ENCODE measurements around the gene CORO7.

CORO7 gene

GRCh38 chr16:4384509-4384942, 31.9 kb downstream of the CORO7 start:
- no peak for DNase-seq (ENCODE audit: low spot score)

GRCh38 chr16:4383591-4384444, 32.6 kb downstream of the CORO7 start:
- no peak for DNase-seq (ENCODE audit: low spot score)

DNA sequence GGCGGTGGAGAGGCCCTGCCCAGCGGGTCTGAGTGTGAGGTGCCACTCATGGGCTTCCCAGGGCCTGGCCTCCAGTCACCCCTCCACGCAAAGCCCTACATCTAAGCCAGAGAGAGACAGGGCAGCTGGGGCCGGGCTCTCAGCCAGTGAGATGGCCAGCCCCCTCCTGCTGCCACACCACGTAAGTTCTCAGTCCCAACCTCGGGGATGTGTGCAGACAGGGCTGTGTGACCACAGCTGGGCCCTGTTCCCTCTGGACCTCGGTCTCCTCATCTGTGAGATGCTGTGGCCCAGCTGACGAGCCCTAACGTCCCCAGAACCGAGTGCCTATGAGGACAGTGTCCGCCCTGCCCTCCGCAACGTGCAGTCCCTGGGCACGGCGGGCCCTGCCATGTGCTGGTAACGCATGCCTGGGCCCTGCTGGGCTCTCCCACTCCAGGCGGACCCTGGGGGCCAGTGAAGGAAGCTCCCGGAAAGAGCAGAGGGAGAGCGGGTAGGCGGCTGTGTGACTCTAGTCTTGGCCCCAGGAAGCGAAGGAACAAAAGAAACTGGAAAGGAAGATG, 33.5 kb downstream of the CORO7 start:
- DNase-seq (ENCODE audit: low spot score): no peak

DNA sequence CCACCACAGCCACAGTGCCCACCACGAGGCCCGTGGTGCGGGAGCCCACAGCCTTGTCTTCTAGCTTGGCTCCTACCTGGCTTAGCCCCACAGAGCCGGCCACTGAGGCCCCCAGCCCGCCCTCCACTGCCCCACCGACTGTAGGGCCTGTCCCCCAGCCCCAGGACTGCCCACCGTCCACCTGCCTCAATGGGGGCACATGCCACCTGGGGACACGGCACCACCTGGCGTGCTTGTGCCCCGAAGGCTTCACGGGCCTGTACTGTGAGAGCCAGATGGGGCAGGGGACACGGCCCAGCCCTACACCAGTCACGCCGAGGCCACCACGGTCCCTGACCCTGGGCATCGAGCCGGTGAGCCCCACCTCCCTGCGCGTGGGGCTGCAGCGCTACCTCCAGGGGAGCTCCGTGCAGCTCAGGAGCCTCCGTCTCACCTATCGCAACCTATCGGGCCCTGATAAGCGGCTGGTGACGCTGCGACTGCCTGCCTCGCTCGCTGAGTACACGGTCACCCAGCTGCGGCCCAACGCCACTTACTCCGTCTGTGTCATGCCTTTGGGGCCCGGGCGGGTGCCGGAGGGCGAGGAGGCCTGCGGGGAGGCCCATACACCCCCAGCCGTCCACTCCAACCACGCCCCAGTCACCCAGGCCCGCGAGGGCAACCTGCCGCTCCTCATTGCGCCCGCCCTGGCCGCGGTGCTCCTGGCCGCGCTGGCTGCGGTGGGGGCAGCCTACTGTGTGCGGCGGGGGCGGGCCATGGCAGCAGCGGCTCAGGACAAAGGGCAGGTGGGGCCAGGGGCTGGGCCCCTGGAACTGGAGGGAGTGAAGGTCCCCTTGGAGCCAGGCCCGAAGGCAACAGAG, 34.2 kb downstream of the CORO7 start:
- DNase-seq (ENCODE audit: low spot score): no peak

DNA sequence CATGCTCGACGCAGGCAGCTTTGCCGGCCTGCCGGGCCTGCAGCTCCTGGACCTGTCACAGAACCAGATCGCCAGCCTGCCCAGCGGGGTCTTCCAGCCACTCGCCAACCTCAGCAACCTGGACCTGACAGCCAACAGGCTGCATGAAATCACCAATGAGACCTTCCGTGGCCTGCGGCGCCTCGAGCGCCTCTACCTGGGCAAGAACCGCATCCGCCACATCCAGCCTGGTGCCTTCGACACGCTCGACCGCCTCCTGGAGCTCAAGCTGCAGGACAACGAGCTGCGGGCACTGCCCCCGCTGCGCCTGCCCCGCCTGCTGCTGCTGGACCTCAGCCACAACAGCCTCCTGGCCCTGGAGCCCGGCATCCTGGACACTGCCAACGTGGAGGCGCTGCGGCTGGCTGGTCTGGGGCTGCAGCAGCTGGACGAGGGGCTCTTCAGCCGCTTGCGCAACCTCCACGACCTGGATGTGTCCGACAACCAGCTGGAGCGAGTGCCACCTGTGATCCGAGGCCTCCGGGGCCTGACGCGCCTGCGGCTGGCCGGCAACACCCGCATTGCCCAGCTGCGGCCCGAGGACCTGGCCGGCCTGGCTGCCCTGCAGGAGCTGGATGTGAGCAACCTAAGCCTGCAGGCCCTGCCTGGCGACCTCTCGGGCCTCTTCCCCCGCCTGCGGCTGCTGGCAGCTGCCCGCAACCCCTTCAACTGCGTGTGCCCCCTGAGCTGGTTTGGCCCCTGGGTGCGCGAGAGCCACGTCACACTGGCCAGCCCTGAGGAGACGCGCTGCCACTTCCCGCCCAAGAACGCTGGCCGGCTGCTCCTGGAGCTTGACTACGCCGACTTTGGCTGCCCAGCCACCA, 35.1 kb downstream of the CORO7 start:
- DNase-seq (ENCODE audit: low spot score): no peak

DNA sequence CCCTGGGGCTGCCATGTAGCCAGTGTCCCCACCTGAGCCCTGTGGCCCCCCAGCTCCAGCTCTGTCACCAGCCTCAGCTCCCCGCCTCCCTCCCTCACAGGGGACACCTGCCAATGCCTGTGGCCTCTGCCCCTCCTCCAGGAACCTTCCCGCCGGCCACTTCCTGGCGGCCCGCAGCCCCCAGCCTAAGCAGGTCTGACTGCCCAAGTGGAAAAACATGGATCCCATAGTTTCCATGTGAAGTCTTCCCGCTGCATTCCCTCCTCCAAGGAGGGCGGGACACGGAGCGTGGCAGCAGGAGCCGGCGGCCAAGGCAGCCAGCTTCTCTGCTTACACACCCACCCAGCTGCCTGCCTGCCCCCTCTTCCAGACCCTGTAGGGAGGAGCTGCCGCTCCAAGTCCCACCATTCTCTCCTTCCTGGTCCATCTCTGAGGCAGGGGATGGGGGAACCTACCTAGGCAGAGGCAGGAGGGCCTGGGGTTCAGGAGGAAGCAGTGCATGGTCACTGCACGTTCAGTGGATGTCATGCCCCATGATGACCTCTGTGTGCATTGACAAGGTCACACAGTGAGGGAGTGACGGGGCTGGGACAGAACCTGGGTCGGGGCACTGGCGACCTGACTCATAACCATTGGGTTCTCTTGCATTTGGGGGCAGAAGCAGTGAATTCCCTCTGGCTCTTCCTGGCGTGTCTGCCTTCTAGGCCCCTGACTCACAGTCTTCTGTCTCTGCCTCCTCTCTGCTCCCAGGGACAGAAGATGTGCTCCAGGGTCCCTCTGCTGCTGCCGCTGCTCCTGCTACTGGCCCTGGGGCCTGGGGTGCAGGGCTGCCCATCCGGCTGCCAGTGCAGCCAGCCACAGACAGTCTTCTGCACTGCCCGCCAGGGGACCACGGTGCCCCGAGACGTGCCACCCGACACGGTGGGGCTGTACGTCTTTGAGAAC, 36.0 kb downstream of the CORO7 start:
- no peak for DNase-seq (ENCODE audit: low spot score)

GRCh38 chr16:4378999-4379690, 37.3 kb downstream of the CORO7 start:
- DNase-seq (ENCODE audit: low spot score): no peak

- DNase-seq (ENCODE audit: low spot score): no peak
Observed at GRCh38 chr16:4378161-4378666, 38.2 kb downstream of the CORO7 start.

- no peak for DNase-seq (ENCODE audit: low spot score)
Observed at GRCh38 chr16:4377573-4378154, 38.7 kb downstream of the CORO7 start.

- no peak for DNase-seq (ENCODE audit: low spot score)
Observed at GRCh38 chr16:4376893-4377572, 39.4 kb downstream of the CORO7 start.

- no peak for DNase-seq (ENCODE audit: low spot score)
Observed at GRCh38 chr16:4376126-4376892, 40.1 kb downstream of the CORO7 start.

- DNase-seq (ENCODE audit: low spot score): no peak
Observed at GRCh38 chr16:4375717-4376116, 40.7 kb downstream of the CORO7 start.

DNA sequence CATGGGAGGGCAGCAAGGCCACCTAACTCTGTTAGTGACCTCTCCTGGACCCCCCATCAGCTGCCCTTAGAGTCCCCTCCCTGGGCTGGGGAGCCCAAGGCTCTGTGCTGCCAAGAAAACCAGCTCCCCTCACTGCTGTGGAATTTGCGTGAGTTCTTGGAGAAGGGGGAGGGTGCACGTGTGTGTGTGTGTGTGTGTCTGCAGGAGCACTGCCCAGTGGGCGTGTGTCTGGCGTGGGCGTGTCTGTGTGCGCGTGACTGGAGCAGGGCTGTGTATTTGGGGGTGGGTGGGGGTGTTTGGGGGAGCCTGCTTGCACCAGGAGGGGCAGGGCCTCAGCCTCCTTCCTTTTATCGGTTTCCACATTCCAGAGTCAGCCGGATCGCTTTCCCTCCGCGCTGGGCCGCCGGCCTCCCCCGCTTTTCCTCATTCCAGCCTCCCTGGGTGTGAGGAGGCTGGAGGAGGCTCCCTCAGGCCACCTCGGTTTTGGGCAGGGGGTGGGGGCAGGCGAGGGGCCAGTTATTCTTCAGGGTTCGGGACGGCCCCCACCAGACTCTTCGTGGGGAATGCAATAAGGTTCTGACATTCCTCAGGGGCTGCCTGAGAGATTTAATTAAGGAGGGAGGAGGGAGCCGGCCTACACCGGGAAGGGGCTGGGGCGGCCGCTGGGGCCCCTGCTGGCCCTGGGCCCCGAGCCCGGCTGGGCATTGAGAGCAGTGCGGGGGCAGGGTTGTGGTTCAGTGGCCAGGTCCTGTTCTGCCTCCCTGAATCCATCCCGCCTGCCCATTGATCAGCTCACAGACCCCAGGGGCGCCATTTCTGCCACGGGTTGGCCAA, 42.3 kb downstream of the CORO7 start:
- DNase-seq (ENCODE audit: low spot score): peak; percentile 71

DNA sequence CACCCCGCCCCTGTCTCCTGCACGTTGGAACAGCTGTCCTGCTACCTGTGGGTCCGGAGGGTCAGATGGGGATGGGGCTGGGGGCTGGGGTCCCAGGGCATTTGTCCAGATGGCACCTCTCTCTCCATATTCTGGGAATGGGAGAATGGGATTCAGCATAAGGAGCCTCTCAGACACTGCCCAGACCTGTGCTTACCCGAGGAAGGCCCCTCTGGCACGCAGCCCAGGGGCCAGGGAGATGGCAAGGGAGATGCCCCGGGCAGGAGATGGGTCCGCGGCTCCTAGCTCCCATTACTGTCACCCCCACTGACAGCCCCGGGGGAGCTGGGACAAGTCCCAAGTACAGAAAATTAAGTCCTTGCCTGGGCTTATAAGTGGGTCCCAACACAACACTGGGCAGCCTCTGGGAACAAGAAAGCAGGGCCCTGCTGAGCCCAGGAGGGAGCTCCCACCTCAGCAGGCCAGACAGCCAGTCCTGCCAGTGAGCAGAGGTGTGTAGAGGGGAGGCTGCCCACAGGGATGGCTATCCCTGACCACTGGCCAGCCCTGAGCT, 43.0 kb downstream of the CORO7 start:
- DNase-seq (ENCODE audit: low spot score): no peak

DNA sequence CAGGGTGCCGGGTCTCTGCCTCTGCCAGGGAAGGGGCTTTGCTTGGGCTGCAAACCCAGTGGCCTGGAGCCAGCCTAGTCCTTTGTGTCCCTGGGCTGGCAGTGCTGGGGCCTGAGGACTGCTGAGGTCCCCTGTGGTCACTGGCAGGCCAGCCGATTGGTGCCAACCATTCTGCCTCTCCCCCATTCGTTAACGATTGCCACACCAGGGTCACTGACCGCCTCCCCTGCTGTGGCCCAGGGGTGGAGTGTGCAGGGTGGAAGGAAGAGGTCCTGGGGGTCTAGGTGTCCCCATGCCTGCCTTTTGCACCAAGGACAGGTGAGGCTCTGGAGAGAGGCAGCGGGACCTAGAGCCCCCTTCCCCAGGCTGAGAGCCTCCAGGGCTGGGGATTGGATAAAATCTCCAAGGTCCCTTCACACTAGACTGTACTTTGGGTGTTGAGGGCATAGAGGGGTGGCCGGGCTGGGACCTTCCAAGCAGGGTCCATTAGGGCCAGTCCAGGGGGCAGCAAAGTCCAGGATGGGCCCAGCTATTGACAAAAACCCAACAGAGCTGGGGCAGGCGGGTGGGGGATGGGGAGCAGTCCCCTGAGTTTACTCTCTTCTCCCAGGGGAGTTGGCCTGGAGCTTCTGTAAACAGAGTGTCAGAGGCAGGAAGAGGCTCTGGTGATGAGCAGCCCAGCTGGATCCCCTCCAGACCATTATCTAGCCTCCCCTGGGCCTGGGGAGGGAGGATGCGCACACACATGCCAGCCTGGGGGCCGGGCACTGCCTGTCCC, 43.6 kb downstream of the CORO7 start:
- no peak for DNase-seq (ENCODE audit: low spot score)

DNA sequence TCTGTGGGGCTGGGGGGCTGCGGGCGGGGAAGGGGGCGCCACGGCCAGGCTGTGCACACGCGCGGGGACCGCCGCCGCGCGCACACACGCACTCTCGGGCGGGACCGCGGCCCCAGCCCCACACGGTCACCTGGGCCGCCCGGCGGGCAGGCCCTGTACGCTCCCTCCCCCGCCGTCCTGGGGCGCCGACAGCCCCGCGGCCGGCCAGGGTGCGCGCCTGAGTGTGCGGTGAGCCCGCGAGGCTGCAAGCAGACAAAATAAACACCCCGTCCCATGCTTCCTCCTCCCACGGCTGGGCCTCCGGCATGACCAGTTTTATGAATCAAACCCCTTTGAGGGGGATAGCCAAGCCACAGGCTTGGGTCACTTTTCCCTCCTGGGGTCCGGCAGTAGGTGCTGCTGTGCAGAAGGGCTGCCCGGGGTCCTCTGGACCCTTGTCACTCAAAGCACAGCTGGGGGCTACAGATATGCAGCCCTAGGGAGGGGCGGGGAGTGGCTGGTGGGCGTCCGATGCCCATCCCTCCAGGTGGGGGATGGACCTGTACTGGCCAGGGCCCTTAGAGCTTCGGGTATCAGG, 44.3 kb downstream of the CORO7 start:
- no peak for DNase-seq (ENCODE audit: low spot score)

Data from iPS-NIHi11 (cell line).